ENCODE results near the gene FCHSD1.

The FCHSD1 gene

GRCh38 chr5:141664733-141665461 is 13.7 kb upstream of the FCHSD1 start:
- peak; percentile 43 for DNase-seq (ENCODE audit: low read depth)
- no peak overlapping the region for H3K4me3 ChIP-seq (ENCODE audit: low read depth, low read length)

GRCh38 chr5:141663506-141663905 is 12.3 kb upstream of the FCHSD1 start:
- no peak for DNase-seq (ENCODE audit: low read depth)
- H3K4me3 ChIP-seq (ENCODE audit: low read depth, low read length), result no peak overlapping the region
- TF ChIP-seq CTCF (IDR thresholded peaks at IDR 0.05; ENCODE audit: control insufficient read depth, extremely low read depth, insufficient read depth), result no peak

More at GRCh38 chr5:141664733-141665461, 13.7 kb upstream of the FCHSD1 start:
- TF ChIP-seq CTCF (IDR thresholded peaks at IDR 0.05; ENCODE audit: control insufficient read depth, extremely low read depth, insufficient read depth), result peak; percentile 87

- TF ChIP-seq CTCF (IDR thresholded peaks at IDR 0.05; ENCODE audit: control insufficient read depth, extremely low read depth, insufficient read depth), result no peak
- no peak overlapping the region for H3K4me3 ChIP-seq (ENCODE audit: low read depth, low read length)
- no peak for DNase-seq (ENCODE audit: low read depth)
These were observed 10.8 kb upstream of the FCHSD1 start for GRCh38 chr5:141662028-141662427.

GRCh38 chr5:141657937-141658545 is 6.8 kb upstream of the FCHSD1 start:
- TF ChIP-seq CTCF (IDR thresholded peaks at IDR 0.05; ENCODE audit: control insufficient read depth, extremely low read depth, insufficient read depth), result no peak
- H3K4me3 ChIP-seq (ENCODE audit: low read depth, low read length), result no peak overlapping the region
- DNase-seq (ENCODE audit: low read depth), result no peak

- TF ChIP-seq CTCF (IDR thresholded peaks at IDR 0.05; ENCODE audit: control insufficient read depth, extremely low read depth, insufficient read depth), result no peak
- no peak for DNase-seq (ENCODE audit: low read depth)
- H3K4me3 ChIP-seq (ENCODE audit: low read depth, low read length), result no peak overlapping the region
These were observed 6.2 kb upstream of the FCHSD1 start for GRCh38 chr5:141657404-141657803.

- no peak for DNase-seq (ENCODE audit: low read depth)
These were observed 5.2 kb upstream of the FCHSD1 start for GRCh38 chr5:141656396-141656795.

More at GRCh38 chr5:141656396-141656795, 5.2 kb upstream of the FCHSD1 start:
- TF ChIP-seq CTCF (IDR thresholded peaks at IDR 0.05; ENCODE audit: control insufficient read depth, extremely low read depth, insufficient read depth), result no peak
- no peak overlapping the region for H3K4me3 ChIP-seq (ENCODE audit: low read depth, low read length)

Measured in LNCaP clone FGC (cell line).